ENCODE data around the gene NIPAL3. TPM values are rescaled to one million over a fixed set of nuclear protein-coding genes. Genes with fewer than 3 reads are reported as not detected.

NIPAL3 gene
- total RNA-seq, 1 donor from 2014 or later, result 73.9 TPM

GRCh38 chr1:24418898-24419628 is 3.5 kb downstream of the NIPAL3 start:
- Histone ChIP-seq H3K9me3 (no peaks in the 10 kb centered on the region), H3K27ac (no peak overlapping the region), H3K27me3 (no peaks in the 10 kb centered on the region), H3K4me3 (no peak overlapping the region), H3K36me3 (no peaks in the 10 kb centered on the region), H3K4me1 (peaks cover 3 to 12% of the 10 kb centered on the region in 2 donors)
- intact Hi-C loops (cut with DNase I), result loop anchor here (5.0 kb wide), 2 partner anchors 83 to 218 kb away; partner anchors contain the start of gene RCAN3
- TF ChIP-seq CTCF (IDR thresholded peaks at IDR 0.05), result no peak
- DNase-seq (ENCODE audit: low spot score in 2 of 2), result no peak

- Histone ChIP-seq H3K27ac (no peak overlapping the region), H3K36me3 (no peaks in the 10 kb centered on the region), H3K9me3 (no peaks in the 10 kb centered on the region), H3K4me1 (peaks cover 3 to 12% of the 10 kb centered on the region in 2 donors), H3K4me3 (no peak overlapping the region), H3K27me3 (no peaks in the 10 kb centered on the region)
- intact Hi-C loops (cut with DNase I), result no loop called here
- DNase-seq (ENCODE audit: low spot score in 2 of 2), result no peak
- TF ChIP-seq CTCF (IDR thresholded peaks at IDR 0.05), result no peak
Observed at GRCh38 chr1:24420547-24420946, 4.9 kb downstream of the NIPAL3 start.

GRCh38 chr1:24421502-24421901 is 5.9 kb downstream of the NIPAL3 start:
- intact Hi-C loops (cut with DNase I), result no loop called here
- H3K27me3 ChIP-seq, result no peaks in the 10 kb centered on the region

GRCh38 chr1:24424207-24424606 is 8.6 kb downstream of the NIPAL3 start:
- no peak for DNase-seq (ENCODE audit: low spot score in 2 of 2)
- TF ChIP-seq CTCF (IDR thresholded peaks at IDR 0.05), result no peak
- Histone ChIP-seq H3K36me3 (no peaks in the 10 kb centered on the region), H3K27me3 (no peaks in the 10 kb centered on the region), H3K4me3 (no peak overlapping the region), H3K4me1 (no peaks in the 10 kb centered on the region), H3K27ac (no peak overlapping the region), H3K9me3 (no peaks in the 10 kb centered on the region)
- intact Hi-C loops (cut with DNase I), result no loop called here

More at GRCh38 chr1:24421502-24421901, 5.9 kb downstream of the NIPAL3 start:
- H3K36me3 ChIP-seq, result no peaks in the 10 kb centered on the region
- no peak for DNase-seq (ENCODE audit: low spot score in 2 of 2)
- H3K27ac ChIP-seq, result no peak overlapping the region
- peaks cover 3 to 7% of the 10 kb centered on the region in 2 donors for H3K4me1 ChIP-seq
- no peak for TF ChIP-seq CTCF (IDR thresholded peaks at IDR 0.05)
- no peak overlapping the region for H3K4me3 ChIP-seq
- no peaks in the 10 kb centered on the region for H3K9me3 ChIP-seq

- H3K36me3 ChIP-seq, result no peaks in the 10 kb centered on the region
- no peak for DNase-seq (ENCODE audit: low spot score in 2 of 2)
- H3K9me3 ChIP-seq, result no peaks in the 10 kb centered on the region
- H3K27me3 ChIP-seq, result no peaks in the 10 kb centered on the region
- H3K4me3 ChIP-seq, result no peak overlapping the region
- H3K27ac ChIP-seq, result no peak overlapping the region
- no peaks in the 10 kb centered on the region for H3K4me1 ChIP-seq
- intact Hi-C loops (cut with DNase I), result no loop called here
- TF ChIP-seq CTCF (IDR thresholded peaks at IDR 0.05), result no peak
Observed at GRCh38 chr1:24424990-24425389, 9.4 kb downstream of the NIPAL3 start.

Data from ascending aorta (tissue), 2 donors.